GM18505 (cell line): ENCODE data around the gene TMEM225B.
A peak's percentile ranks its signal among the peaks of the same experiment; 100 is the strongest.
"Not testable (repeated sequence)": the region's sequence is repeated elsewhere in the genome, so short reads cannot be mapped to it uniquely, and the experiment has no call there.

Experiments
- ATAC-seq: cut with Tn5 transposase; IDR thresholded peaks from one replicate; pipeline ENCODE4 v1.9.1; 2021; ENCODE audit not compliant: unreplicated experiment
- POLR2A ChIP-seq: IDR thresholded peaks from 4 replicates; pipeline ENCODE4 v1.6.1; 2011; ENCODE audit warnings: borderline replicate concordance; ENCODE audit not compliant: insufficient read depth, insufficient read length; ENCODE audit errors: extremely low read depth

TMEM225B gene

GRCh38 chr7:99597762-99598501, at the start of gene TMEM225B:
TMEM225B (plus strand) TSS chr7:99598267; CDS start chr7:99604389, 6,122 bp downstream.
- TF ChIP-seq POLR2A: no peak
- no peak for ATAC-seq

GRCh38 chr7:99549545-99549944, 48.5 kb upstream of the TMEM225B start:
- ATAC-seq: not testable (repeated sequence)

GRCh38 chr7:99551334-99551733, 46.7 kb upstream of the TMEM225B start:
- no peak for ATAC-seq
- no peak for TF ChIP-seq POLR2A

DNA sequence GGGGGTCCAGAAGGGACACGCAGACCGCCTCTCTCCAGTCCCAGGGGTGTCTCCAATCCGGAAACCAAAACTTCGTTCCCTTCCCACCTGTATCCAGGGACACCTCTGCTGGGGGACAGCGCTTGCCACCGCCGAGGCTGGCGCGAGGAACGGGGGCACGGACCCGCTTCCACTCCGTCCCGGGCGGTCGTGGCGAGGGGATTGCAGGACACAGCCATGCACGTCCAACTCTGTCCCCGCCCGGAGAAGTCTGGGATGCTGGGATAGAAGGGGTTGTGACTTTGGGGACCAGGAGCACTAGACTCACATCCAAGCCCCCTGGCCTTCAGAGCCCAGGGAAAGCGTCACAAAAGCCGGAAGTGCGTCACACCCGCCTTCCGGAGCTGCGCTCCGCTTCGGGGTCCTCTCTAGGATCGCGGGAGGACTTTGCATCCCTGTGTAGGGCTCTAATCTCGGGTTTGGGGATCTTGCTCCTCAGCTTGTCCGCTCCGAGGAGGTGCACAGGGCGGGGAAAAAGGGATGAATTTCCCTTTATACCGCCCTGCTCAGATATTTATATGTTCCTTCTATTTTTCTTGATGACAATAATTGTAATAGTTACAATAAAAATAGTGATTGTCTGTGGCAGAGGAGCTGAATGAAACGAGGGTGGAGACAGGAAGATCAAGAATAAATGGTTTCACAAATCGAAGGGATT, 46.2 kb upstream of the TMEM225B start, which contains the start of gene FAM200A:
TSS of gene FAM200A (minus strand) at position 348 of the 697 bp plus-strand sequence. CDS start 3,707 bp downstream, outside the sequence.
- TF ChIP-seq POLR2A: peak; percentile 94
- ATAC-seq: peak; percentile 91

- ATAC-seq: no peak
- no peak for TF ChIP-seq POLR2A
Observed at GRCh38 chr7:99553039-99553438, 45.0 kb upstream of the TMEM225B start.

DNA sequence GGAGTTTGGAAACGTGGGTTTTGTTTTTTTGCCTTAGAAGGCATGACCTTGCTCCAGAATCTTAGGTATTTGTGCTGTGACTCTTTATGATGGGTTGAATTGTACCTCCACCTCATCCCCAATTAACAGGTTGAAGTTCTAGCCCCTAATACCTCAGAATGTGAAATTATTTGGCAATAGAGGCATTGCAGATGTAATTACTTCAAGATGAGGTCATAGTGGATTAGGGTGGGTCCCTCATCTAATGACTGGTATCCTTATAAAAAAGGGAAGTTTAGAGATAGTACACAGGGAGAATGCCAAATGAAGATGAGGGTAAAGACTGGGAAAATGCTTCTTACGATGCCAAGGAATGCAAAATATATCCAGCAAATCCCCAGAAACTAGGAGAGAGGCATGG, 43.1 kb upstream of the TMEM225B start:
- no peak for ATAC-seq
- no peak for TF ChIP-seq POLR2A

GRCh38 chr7:99557196-99557607, 40.9 kb upstream of the TMEM225B start:
- no peak for ATAC-seq
- no peak for TF ChIP-seq POLR2A

- ATAC-seq: peak; percentile 42
- TF ChIP-seq POLR2A: no peak
Observed at GRCh38 chr7:99557940-99558305, 40.1 kb upstream of the TMEM225B start.

DNA sequence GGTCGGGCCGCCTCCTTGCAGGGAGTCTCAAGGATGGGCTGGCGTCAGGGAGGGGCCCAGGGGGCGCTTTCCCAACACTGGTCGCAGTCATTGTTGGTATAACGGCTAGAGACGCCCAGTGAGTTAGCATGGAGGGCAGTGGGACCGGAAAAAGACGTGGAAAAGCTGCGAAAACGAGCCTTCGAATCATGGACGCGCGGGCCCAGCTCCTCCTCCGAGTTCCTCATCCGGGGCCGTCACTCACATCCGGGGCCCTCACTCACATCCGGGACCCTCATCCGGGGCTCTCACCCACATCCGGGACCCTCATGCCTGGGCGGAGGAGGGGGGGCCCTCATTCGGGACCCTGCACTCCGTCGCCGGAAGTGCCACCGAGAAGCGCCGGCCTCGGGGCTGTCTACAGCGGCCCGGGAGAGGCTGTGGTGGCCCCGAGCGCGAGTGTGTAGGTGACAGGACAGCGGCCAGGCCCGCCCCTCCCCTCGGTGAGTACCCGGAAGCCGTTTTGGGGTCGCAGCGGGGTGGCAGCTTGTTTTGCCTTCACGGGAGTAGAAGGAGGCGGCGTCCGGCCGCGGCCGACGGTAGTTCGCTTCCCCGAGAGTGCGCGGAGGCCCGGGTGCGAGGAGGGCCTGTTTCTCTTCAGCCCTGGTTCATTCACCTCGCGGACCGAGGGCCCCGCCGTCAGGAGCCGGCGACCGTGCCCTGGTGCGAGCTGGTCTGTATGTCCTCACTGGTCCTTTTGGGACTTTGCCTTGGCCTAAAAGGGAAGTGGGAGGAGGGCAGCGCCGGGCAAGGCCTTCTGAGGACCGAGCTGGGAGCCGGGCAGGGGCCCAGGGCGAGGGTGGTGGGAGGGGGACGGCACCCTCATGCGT, 39.5 kb upstream of the TMEM225B start, which contains the start of gene ZNF655:
TSS of gene ZNF655 (plus strand) at position 337 of the 869 bp plus-strand sequence. CDS start 1,918 bp downstream, outside the sequence.
- peak; percentile 87 for TF ChIP-seq POLR2A
- peak; percentile 74 for ATAC-seq

GRCh38 chr7:99559175-99559915, 38.7 kb upstream of the TMEM225B start:
- no peak for ATAC-seq
- no peak for TF ChIP-seq POLR2A

DNA sequence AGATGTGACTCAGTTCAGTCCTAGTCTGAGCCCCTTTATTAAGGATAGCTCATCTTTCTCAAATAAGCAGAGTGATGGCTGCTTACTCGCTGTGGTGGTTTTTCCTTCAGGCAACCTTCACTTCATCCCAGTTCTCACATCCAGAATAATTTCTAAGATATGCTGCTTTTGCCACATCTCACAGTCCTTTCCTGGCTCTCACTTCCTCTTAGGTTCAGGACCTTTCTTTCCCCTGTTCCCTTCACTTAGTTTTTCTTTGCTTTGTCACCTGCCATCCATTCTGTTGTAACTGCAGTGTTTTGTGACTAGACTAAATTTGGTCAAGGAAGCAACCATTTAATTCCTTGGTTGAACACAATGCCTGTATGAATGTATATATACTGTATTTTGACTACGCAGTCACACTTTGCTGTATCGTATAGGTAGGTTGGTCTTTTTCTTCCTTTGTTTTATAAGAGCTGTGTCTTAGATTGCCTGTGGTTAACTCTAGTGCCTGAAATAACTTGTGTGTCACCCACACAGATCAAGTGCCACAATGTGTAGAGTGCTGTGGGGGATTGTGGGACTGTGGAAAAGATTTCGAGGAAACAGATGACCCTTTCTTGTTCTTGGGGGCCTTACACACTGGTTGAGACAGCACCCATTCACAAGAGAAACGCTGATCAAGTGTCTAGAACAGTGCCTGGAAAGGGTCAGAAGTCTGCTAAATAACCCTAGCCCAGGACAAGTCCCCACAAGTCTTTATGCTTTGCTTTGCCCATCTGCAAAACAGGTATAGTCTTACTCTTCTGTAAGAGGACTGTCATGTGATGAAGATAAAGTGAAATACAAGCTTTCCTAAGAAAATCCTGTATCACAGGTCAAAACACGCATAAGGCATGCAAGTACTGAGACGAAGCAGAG, 37.0 kb upstream of the TMEM225B start:
- ATAC-seq: no peak
- TF ChIP-seq POLR2A: no peak

- no peak for ATAC-seq
Observed at GRCh38 chr7:99561737-99562051, 36.4 kb upstream of the TMEM225B start.

More at GRCh38 chr7:99561737-99562051, 36.4 kb upstream of the TMEM225B start:
- TF ChIP-seq POLR2A: no peak
